ENCODE results near the gene NOC2L.
"Not testable (repeated sequence)": the region's sequence is repeated elsewhere in the genome, so short reads cannot be mapped to it uniquely, and the experiment has no call there.

Gene NOC2L

GRCh38 chr1:983798-984475, 24.9 kb upstream of the NOC2L start:
- FAIRE-seq: no peak
- DNase-seq (ENCODE audit: insufficient read length, low spot score): no peak
- no peak for TF ChIP-seq POLR2A (IDR thresholded peaks at IDR 0.05; ENCODE audit: low read depth, low read length)

GRCh38 chr1:982765-983436, 23.8 kb upstream of the NOC2L start:
- FAIRE-seq: no peak
- no peak for TF ChIP-seq POLR2A (IDR thresholded peaks at IDR 0.05; ENCODE audit: low read depth, low read length)
- no peak for DNase-seq (ENCODE audit: insufficient read length, low spot score)

- TF ChIP-seq POLR2A (IDR thresholded peaks at IDR 0.05; ENCODE audit: low read depth, low read length): no peak
- DNase-seq (ENCODE audit: insufficient read length, low spot score): no peak
- FAIRE-seq: no peak
Measured at GRCh38 chr1:981955-982558, 23.0 kb upstream of the NOC2L start, which contains the start of gene PERM1. Gene PERM1, minus strand, starts transcription at chr1:982093. Its CDS starts 1,064 bp downstream, at chr1:981029.

GRCh38 chr1:981491-981954, 22.5 kb upstream of the NOC2L start:
- DNase-seq (ENCODE audit: insufficient read length, low spot score): no peak
- no peak for FAIRE-seq
- no peak for TF ChIP-seq POLR2A (IDR thresholded peaks at IDR 0.05; ENCODE audit: low read depth, low read length)

GRCh38 chr1:980602-981395, 21.7 kb upstream of the NOC2L start:
- no peak for TF ChIP-seq POLR2A (IDR thresholded peaks at IDR 0.05; ENCODE audit: low read depth, low read length)
- DNase-seq (ENCODE audit: insufficient read length, low spot score) (no peak), FAIRE-seq (no peak)

GRCh38 chr1:980137-980571, 21.1 kb upstream of the NOC2L start:
- TF ChIP-seq POLR2A (IDR thresholded peaks at IDR 0.05; ENCODE audit: low read depth, low read length): no peak
- no peak for FAIRE-seq
- no peak for DNase-seq (ENCODE audit: insufficient read length, low spot score)

- no peak for DNase-seq (ENCODE audit: insufficient read length, low spot score)
- no peak for TF ChIP-seq POLR2A (IDR thresholded peaks at IDR 0.05; ENCODE audit: low read depth, low read length)
- FAIRE-seq: no peak
Measured at GRCh38 chr1:979744-980072, 20.7 kb upstream of the NOC2L start.

GRCh38 chr1:978835-979743, 20.0 kb upstream of the NOC2L start:
- DNase-seq (ENCODE audit: insufficient read length, low spot score) (no peak), FAIRE-seq (no peak)
- no peak for TF ChIP-seq POLR2A (IDR thresholded peaks at IDR 0.05; ENCODE audit: low read depth, low read length)

GRCh38 chr1:978069-978834, 19.2 kb upstream of the NOC2L start:
- FAIRE-seq (no peak), DNase-seq (ENCODE audit: insufficient read length, low spot score) (no peak)
- no peak for TF ChIP-seq POLR2A (IDR thresholded peaks at IDR 0.05; ENCODE audit: low read depth, low read length)

GRCh38 chr1:976791-977190, 17.7 kb upstream of the NOC2L start:
- not testable (repeated sequence) for FAIRE-seq; DNase-seq (ENCODE audit: insufficient read length, low spot score)

- TF ChIP-seq POLR2A (IDR thresholded peaks at IDR 0.05; ENCODE audit: low read depth, low read length): no peak
- FAIRE-seq (no peak), DNase-seq (ENCODE audit: insufficient read length, low spot score) (peak; percentile 72)
Measured at GRCh38 chr1:975896-976683, 17.0 kb upstream of the NOC2L start.

- DNase-seq (ENCODE audit: insufficient read length, low spot score) (no peak), FAIRE-seq (no peak)
- TF ChIP-seq POLR2A (IDR thresholded peaks at IDR 0.05; ENCODE audit: low read depth, low read length): no peak
Measured at GRCh38 chr1:975365-975764, 16.3 kb upstream of the NOC2L start.
